GM21390 (cell line): ENCODE results near the gene DHCR24.

ENCODE experiments used
- ATAC-seq: cut with Tn5 transposase; IDR thresholded peaks from one replicate; pipeline ENCODE4 v1.9.1; 2021; ENCODE audit not compliant: unreplicated experiment

The DHCR24 gene

GRCh38 chr1:54804471-54805132 is 82.4 kb downstream of the DHCR24 start:
- no peak for ATAC-seq

- no peak for ATAC-seq
Observed at GRCh38 chr1:54803761-54804470, 83.1 kb downstream of the DHCR24 start.

DNA sequence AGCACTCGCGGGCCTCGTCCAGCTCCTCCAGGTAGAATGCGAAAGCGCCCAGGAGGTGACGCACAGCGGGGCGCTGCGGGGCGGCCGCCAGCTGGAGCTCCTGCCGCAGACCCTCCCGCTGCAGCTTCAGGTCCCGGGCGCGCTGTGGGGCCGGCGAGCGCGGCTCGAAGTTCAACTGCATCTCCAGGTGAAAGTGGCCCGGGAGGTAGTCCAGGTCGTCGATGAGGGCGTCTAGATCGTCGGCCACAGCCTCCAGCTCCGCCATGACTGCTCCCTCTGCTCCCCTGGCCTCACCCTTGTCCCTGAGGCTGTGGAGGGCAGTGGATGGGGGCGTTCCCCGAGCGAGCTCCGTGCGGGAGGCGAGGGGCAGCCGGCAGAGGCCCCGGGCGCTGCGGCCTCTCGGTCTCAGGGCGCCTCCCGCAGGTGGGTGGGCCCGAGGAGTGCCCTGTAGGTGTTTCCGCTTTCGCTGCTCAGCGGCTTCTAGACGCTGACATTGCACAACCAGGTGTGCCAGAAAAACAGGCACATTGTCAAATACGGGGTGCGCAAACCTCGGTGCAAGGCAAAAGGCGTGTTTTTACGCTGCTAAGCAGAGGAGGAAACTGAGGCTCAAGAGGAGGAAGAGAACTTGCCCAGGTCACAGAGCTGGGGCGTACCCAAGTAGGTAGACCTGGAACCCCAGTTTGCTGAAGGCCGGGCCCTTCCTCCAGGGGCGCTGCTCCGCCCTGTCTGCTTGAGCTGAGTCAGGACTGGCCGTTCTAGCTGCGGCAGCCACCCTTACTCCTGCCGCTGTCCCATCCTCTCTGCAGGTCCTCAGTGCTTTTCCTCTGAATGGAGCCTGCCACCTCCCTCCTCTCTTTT is 85.9 kb downstream of the DHCR24 start, which contains the start of gene TTC22:
TTC22 (minus strand) TSS at position 425 of the 861 bp plus-strand sequence; CDS start at position 265, 160 bp downstream.
- peak; percentile 78 for ATAC-seq

DNA sequence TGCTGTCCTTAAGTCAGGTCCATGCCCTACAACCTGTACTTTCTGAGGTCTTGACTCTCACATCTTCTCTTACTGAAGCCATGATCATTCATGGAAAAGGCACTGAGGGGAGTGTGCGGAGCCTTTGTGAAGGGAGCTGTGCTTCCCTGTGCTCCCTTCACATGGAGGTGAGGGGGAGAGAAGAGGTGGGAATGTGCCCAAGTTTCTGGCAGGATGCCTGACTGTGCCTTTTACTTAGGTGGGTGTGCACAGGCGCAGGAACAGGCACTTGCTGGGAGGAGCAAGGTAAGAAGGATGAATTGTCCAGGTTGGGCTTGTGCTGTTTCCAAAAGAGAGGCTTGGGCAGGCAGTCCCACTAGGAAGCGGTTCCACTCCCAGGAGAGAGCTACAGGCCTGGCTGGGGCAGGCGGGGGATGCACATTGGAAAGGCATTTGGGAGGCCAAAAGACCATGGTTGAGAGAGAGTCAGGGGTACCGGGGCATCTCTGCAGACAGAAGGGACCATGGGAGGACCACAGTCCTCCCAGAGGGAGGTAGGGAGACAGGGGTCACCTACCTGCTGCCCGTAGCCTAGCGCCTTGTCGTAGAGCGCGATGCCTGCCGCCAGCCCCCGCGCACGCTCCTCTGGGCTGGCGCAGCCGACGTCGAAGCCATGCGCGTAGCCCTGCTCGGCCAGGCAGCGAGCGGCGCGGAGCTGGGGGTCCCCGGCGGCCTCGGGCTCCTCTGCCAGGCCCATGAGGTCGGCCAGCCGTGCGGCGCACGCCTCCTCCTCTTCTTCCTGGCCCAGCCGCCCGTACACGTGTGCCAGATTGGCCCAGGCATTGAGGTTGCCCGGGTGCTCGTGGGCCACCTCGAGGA is 86.7 kb downstream of the DHCR24 start:
- ATAC-seq: no peak
